Transverse colon (tissue), 4 donors: Measurements from ENCODE around the gene PSMB7.

Experiments
- EP300 ChIP-seq: sonication (generic); formaldehyde crosslinking; IDR thresholded peaks from one replicate; pipeline ENCODE4 v1.6.1; 2017; ENCODE audit warnings: antibody characterized with exemption, low read depth
- POLR2AphosphoS5 ChIP-seq, 3 donors: sonication (generic); formaldehyde crosslinking; IDR thresholded peaks; one replicate each; pipeline ENCODE4 v1.6.1; 2016; ENCODE audit warnings: antibody characterized with exemption in 3 of 3
- TF ChIP-seq, protein P1 (sequence below), 5 experiments: fragments of 200-600 bp in 3 of 5; fragments of 450-650 bp in 2 of 5; sonication (generic) in 3 of 5; IDR thresholded peaks; 1 replicate in 2 of 5; 2 replicates in 3 of 5; pipeline ENCODE4 v1.5.1; 2016 to 2017; ENCODE audit warnings: antibody characterized with exemption in 5 of 5, inconsistent platforms in 3 of 5, mild to moderate bottlenecking in 2 of 5, moderate library complexity in 1 of 5

DNA sequence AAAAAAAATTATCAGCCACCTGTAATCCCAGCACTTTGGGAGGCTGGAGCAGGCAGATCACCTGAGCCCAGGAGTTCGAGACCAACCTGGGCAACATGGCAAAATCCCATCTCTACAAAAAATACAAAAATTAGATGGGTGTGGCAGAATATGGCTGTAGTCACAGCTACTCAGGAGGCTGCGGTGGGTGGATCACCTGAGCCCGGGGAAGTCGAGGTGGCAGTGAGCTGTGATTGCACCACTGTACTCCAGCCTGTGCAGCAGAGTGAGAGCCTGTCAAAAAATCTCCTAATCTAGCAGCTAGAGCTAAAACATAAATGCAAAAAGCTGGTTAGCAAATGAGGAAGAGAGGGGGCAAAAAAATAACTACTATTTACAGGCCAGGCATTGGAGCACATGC is 12.0 kb downstream of the PSMB7 start:
- TF ChIP-seq POLR2AphosphoS5 (IDR thresholded peaks at IDR 0.05) (no peak), EP300 (no peak)
- TF ChIP-seq, protein P1, sequence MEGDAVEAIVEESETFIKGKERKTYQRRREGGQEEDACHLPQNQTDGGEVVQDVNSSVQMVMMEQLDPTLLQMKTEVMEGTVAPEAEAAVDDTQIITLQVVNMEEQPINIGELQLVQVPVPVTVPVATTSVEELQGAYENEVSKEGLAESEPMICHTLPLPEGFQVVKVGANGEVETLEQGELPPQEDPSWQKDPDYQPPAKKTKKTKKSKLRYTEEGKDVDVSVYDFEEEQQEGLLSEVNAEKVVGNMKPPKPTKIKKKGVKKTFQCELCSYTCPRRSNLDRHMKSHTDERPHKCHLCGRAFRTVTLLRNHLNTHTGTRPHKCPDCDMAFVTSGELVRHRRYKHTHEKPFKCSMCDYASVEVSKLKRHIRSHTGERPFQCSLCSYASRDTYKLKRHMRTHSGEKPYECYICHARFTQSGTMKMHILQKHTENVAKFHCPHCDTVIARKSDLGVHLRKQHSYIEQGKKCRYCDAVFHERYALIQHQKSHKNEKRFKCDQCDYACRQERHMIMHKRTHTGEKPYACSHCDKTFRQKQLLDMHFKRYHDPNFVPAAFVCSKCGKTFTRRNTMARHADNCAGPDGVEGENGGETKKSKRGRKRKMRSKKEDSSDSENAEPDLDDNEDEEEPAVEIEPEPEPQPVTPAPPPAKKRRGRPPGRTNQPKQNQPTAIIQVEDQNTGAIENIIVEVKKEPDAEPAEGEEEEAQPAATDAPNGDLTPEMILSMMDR (IDR thresholded peaks at IDR 0.05) = no peak
